LHCN-M2 (cell line): ENCODE measurements around the gene PPID. TPM values are rescaled to one million over a fixed set of nuclear protein-coding genes. Genes with fewer than 3 reads are reported as not detected.
A peak's percentile ranks its signal among the peaks of the same experiment; 100 is the strongest.
"Not testable (repeated sequence)": the region's sequence is repeated elsewhere in the genome, so short reads cannot be mapped to it uniquely, and the experiment has no call there.

Experiments
- DNase-seq: peaks from one replicate; pipeline ENCODE4 v3.0.0-alpha.2; 2012; ENCODE audit warnings: low read depth
- total RNA-seq: library from RNA; depleted of rRNA; stranded (reverse); fragments of >200 nt; gene quantifications from 2 replicates; pipeline ENCODE4 v1.2.3, GENCODE V29; 2014

The PPID gene
- total RNA-seq, 1 experiment from 2014 or later, result 35.5 TPM

GRCh38 chr4:158738866-158739265 lies 15.7 kb upstream of the PPID start:
- DNase-seq, result no peak

DNA sequence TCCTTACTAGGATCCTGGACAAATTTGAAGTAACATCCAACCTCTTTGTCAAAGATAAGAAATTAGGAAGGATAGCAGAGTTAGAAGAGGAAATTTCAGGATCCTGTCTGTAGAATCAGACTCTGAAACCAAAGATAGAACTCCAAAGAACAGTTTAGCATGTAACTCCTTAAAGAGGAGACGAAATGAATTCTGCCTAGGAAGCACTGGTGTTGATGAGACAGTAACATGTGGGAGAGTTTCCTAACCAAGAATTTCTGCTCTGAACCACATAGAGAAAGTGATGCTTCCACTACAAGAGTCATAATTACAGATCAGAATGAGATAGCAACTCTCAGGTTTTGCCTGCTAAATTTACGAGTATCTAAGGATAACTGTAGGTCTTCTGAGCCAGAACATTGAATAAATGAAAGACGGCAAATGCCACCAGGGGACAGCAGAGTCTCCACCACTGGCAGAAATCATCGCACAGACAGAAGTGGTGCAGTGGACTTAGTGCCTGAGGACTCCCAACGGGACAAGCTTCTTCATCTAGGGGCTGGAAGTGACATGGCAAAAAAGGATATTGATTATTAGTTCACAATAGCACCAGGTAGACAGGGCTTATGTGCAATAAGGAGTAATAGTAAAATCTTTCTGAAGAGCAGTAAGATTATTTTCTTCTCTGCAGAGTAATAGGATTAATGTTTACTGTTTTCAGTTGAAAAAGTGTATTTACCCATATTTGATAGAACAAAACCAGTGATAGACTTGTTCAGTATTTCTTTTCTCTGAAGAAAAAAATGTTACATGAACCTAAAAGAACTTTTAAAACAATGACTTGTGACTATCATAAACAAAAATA lies 6.7 kb upstream of the PPID start:
- peak; percentile 66 for DNase-seq

GRCh38 chr4:158728236-158728635 lies 5.0 kb upstream of the PPID start:
- no peak for DNase-seq

DNA sequence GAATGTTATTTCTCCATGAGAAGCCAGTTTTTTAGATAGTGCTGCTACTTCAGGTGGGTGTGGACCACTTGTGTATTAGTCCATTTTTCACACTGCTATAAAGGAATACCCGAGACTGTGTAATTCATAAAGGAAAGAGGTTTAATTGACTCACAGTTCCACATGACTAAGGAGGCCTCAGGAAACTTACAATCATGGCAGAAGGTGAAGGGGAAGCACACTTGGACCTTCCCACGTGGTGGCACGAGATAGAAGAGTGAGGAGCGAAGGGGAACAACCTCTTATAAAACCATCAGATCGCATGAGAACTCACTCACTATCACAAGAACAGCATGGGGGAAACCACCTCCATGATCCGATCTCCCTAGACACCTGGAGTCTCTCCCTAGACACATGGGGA lies 3.4 kb upstream of the PPID start:
- no peak for DNase-seq

DNA sequence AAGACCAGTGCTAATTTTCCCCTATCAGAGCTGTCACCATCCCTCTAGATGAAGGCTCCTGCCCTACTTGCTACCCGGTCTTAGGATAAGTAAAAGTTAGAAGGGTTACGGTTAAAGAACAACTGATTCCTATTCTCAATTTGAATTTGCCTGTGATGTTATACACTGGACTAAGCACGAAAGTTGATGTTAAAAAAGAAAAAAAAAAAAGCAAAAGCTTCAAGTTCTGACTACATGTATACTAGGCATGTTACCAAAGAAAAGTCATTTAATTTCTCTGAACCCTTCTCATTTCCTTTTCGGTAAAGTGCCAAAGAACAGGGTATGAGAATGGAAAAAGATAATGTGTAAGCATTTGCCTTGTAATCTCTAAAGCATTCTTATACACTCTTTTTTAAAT lies 1.4 kb upstream of the PPID start:
- DNase-seq, result no peak

DNA sequence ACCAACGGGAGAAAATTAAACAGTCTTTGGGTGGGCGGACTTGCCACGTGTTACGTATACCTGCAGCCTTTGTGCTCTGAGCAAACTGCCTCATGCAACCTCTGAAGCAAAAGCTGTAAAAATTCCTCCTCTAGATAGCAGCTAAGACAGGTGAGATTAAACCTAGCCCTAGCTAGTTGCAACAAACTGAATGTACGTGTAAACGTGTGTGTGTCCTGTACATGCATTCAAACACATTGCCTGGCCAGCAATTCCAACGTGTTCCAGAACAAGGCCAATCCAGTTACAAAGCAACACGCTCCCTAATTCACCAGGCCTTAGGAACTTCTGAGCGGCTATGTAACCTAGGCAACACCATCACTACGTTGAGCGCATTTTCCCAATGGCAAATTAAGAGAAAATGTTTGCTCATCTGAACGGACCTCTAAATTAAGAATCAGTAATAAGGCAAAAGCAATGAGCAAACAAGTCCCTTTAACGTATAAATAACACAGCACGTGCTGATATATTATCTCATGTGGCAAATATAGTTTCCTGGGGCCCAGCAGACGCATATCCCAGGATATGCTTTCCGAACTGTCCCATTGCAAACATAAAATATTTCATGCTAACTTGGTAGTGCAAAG lies 792 bp downstream of the PPID start:
- DNase-seq, result peak; percentile 46

DNA sequence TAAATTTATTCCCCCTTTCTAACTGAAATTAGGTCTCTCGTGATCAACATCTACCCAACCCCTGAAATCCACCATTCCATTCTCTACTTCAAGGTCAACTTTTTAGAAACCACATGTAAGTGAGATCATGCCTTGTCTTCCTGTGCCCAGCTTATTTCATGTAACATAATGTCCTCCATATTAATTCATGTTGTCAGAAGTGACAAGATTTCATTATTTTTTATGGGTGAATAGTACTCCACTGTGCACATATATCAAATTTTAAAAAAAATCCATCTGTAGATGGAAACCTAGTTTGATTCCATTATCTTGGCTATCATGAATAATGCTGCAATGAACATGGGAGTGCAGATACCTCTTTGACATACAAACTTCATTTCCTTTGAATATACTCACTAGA lies 1.5 kb downstream of the PPID start:
- DNase-seq, result no peak

GRCh38 chr4:158715802-158716201 lies 7.4 kb downstream of the PPID start:
- DNase-seq, result no peak

DNA sequence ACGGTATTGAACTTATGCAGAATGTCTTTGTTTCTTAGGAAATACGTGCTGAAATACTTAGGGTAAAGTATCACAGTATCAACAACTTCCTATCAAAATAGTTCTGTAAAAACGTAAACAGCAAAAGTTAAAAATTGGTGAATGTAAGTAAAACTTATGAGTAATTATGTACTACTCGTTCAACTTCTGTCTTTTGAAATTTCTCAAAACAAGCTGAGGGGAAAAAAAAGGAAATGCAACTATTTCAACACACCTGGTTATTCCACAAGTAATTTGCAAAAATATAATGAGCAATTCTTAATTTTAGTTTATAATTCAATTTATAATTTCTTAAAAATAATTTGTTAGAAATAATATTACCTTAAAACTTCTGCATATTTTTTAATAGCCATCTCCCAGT lies 8.3 kb downstream of the PPID start:
- DNase-seq, result no peak

DNA sequence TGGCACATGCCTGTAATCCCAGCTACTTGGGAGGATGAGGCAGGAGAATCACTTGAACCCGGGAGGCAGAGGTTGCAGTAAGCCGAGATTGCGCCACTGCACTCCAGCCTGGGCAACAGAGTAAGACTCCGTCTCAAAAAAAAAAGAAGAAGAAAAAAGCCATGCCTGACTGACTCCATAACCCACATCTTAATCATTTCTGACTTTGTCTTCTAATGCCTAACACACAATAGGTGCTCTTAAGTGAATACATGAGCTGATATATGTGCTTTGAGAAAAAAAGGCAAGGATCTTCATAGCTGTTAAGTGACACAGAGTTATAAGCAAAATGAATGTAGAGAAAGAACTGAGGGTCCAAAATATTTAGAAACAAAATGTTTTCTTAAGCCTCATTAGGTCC lies 10.6 kb downstream of the PPID start:
- DNase-seq, result not testable (repeated sequence)

DNA sequence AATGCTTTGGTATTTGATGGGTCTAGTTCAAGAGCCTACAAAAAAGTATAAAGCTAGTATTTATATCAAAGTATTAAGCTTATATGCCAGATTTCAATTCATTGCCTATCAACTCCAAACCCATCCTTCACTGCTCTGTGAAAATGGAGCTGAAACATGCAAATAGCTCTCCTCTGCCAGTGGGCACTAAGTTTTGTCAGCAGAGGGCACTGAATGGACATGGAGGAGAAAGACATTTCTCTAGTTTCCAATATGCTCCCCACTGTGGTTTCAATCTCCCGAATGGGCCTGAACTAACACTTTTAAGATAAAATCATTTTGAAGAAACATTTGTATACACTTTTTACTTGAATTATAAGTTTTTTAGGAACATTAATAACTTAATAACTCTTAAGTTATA lies 12.4 kb downstream of the PPID start:
- DNase-seq, result peak; percentile 18

DNA sequence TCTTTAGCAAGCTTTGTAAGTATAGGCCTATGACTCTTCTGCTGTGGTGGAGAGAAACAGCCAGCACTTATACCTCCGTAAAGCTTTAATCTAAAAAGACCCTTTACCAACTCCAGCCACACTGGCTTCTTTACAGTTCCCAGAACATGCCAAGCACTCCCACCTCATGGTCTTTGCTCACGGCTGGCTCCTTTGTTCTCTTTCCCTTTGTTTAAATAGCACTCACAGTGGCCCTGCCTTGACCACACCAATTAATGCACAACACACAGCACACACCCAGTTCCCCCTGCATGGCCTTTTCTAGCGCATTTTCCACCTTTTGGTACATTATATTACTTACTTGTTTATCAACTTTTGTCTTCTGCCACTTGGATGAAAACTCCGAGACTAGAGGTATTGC lies 18.9 kb downstream of the PPID start:
- DNase-seq, result no peak

DNA sequence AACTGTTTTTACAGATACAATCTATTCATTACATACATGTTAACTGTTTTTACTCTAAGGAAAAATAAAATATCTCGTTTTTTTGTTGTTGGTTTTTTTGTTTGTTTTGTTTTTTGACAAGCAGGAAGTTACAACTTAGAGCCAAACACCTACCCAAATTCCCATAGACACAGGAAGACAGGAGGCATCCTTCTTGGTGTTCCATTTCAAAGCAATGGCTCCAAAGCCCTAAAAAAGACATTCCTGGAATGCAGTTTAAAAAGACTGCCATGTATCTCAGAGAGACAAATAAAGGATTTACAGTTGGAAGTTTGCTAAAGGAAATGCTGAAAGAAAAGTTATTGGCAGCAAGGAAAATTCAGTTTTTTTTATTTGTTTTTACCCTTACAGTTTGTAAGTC lies 34.4 kb downstream of the PPID start:
- no peak for DNase-seq

DNA sequence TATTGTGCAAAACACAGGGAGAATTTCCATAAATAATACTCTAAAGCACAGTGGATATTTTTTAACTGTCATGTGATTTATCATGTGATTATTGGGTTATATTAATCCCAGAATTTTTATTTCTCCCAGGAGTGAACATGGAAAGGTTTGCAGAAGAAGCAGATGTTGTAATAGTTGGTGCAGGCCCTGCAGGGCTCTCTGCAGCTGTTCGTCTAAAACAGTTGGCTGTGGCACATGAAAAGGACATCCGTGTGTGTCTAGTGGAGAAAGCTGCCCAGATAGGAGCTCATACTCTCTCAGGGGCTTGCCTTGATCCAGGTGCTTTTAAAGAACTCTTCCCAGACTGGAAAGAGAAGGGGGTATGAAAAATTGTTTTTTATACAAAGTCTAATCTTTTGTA lies 41.1 kb downstream of the PPID start:
- DNase-seq, result peak; percentile 68

DNA sequence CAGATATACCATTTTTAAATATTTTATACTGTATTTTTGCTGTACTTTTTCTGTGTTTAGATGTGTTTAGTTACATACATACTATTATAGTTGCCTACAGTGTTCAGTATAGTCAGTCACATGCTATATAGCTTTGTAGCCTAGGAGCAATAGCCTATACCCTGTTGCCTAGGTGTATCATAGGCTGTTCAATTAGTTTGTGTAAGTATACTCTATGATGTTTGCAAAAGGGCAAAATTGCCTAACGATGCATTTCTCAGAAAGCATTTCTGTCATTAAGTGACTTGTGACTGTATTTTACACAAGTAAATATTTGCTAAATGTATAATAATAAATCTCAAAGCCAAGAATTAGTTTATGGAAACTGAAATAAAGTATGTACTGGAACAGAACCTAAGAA lies 41.6 kb downstream of the PPID start:
- no peak for DNase-seq

- DNase-seq, result no peak
Observed at GRCh38 chr4:158678767-158679166, 44.4 kb downstream of the PPID start.

DNA sequence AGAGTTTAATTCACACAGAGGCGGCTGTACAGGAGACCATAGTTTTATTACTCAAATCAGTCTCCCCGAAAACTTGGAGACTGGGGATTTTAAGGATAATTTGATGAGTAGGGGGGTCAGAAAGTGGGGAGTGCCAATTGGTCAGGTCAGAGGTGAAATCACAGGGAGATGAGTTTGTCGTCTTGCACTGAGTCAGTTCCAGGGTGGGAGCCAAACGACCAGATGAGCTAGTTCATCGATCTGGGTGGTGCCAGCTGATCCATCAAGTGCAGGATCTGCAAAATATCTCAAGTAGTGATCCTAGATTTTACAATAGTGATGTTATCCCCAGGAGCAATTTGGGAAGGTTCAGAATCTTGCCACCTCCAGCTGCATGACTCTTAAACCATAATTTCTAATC lies 47.1 kb downstream of the PPID start:
- no peak for DNase-seq

GRCh38 chr4:158673633-158674032 lies 49.6 kb downstream of the PPID start:
- no peak for DNase-seq

- DNase-seq, result peak; percentile 100
Observed at GRCh38 chr4:158671915-158672806, 51.0 kb downstream of the PPID start, which contains the start of gene ETFDH. Gene ETFDH (plus strand): TSS chr4:158672296. CDS start chr4:158672457, 161 bp downstream.

- no peak for DNase-seq
Observed at GRCh38 chr4:158671665-158671914, 51.6 kb downstream of the PPID start, which contains the start of gene C4orf46. Gene C4orf46 (minus strand): TSS chr4:158671887. CDS start chr4:158671801, 86 bp downstream.

- DNase-seq, result peak; percentile 90
Observed at GRCh38 chr4:158670975-158671664, 52.1 kb downstream of the PPID start.

GRCh38 chr4:158669310-158669709 lies 53.9 kb downstream of the PPID start:
- no peak for DNase-seq
